Mucosa of descending colon (tissue), 3 donors: ENCODE measurements around the gene CCDC177. TPM values are rescaled to one million over a fixed set of nuclear protein-coding genes. Genes with fewer than 3 reads are reported as not detected.

Experiments
- ATAC-seq: fragments of 200-7000 bp; cut with Tn5 transposase; one replicate; pipeline ENCODE4 v1.9.1; 2020; ENCODE audit warnings: mild to moderate bottlenecking, moderate library complexity
- DNase-seq, 3 donors: peaks; one replicate each; pipeline ENCODE4 v3.0.0-alpha.2; 2020
- H3K36me3 ChIP-seq: fragments of 200-600 bp; one replicate; pipeline ENCODE4 v1.8.0; 2021; ENCODE audit warnings: low read depth, mild to moderate bottlenecking
- H3K4me1 ChIP-seq: fragments of 200-600 bp; one replicate; pipeline ENCODE4 v1.8.0; 2021; ENCODE audit warnings: low read depth, mild to moderate bottlenecking
- H3K4me3 ChIP-seq: fragments of 200-600 bp; one replicate; pipeline ENCODE4 v1.8.0; 2021; ENCODE audit warnings: mild to moderate bottlenecking
- H3K9me3 ChIP-seq: fragments of 200-600 bp; one replicate; pipeline ENCODE4 v1.8.0; 2021; ENCODE audit warnings: mild to moderate bottlenecking
- intact Hi-C, 2 donors: fragments of 100-400 bp; cut with DNase I in 1 of 2; cut with micrococcal nuclease in 1 of 2; formaldehyde crosslinking; loops; one replicate each; pipeline versions ENCODE4 v1.11.0 to v1.11.1; 2022; cut with DNase I, micrococcal nuclease
- total RNA-seq, 3 donors: library from RNA; stranded (reverse); fragmentation: NEBNext Ultra II Directional in 2 of 3; extraction: Animal tissue kit (Norgen Biotek cat#: 25700) in 2 of 3; gene quantifications; one replicate each; pipeline versions ENCODE4 v1.2.1 to v1.2.4, GENCODE V29; 2021 to 2023
- TF ChIP-seq, protein P1 (sequence below): fragments of 200-600 bp; IDR thresholded peaks from one replicate; pipeline ENCODE4 v1.8.0; 2022; ENCODE audit warnings: antibody characterized with exemption, mild to moderate bottlenecking
- donor health status: DM: no; HTN: no; CAD: no; lungs with moderate emphysema.
- donor health status: DM: no; HTN: no; CAD: no.
- donor health status: DM: no; HTN: yes; CAD: no.

CCDC177 gene
- total RNA-seq, 3 donors from 2014 or later: not detected

DNA sequence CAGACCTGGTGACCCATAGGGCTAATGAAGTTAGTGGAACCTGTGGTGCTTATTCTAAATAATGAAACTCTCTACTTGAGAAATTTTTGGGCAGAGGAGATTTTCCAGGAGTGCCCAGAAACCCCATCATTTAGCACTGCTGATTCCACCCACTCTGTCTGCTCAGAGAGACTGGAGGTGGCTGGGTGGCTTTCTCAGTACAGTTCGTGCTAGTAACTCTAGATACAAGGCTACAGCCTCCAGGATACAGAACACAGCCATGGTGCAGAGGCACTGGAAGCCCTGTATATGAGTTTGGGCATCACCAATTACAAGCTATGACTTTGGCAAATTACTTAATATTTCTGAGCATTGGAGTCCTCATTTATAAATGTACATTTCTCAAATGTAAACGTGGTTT, 32.4 kb downstream of the CCDC177 start:
- Histone ChIP-seq H3K9me3 (no peaks in the 10 kb centered on the region), H3K4me3 (no peak overlapping the region), H3K4me1 (no peaks in the 10 kb centered on the region), H3K36me3 (no peaks in the 10 kb centered on the region)
- TF ChIP-seq, protein P1, sequence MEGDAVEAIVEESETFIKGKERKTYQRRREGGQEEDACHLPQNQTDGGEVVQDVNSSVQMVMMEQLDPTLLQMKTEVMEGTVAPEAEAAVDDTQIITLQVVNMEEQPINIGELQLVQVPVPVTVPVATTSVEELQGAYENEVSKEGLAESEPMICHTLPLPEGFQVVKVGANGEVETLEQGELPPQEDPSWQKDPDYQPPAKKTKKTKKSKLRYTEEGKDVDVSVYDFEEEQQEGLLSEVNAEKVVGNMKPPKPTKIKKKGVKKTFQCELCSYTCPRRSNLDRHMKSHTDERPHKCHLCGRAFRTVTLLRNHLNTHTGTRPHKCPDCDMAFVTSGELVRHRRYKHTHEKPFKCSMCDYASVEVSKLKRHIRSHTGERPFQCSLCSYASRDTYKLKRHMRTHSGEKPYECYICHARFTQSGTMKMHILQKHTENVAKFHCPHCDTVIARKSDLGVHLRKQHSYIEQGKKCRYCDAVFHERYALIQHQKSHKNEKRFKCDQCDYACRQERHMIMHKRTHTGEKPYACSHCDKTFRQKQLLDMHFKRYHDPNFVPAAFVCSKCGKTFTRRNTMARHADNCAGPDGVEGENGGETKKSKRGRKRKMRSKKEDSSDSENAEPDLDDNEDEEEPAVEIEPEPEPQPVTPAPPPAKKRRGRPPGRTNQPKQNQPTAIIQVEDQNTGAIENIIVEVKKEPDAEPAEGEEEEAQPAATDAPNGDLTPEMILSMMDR: no peak
- intact Hi-C loops: no loop called here
- no peak for DNase-seq
- no peak for ATAC-seq

DNA sequence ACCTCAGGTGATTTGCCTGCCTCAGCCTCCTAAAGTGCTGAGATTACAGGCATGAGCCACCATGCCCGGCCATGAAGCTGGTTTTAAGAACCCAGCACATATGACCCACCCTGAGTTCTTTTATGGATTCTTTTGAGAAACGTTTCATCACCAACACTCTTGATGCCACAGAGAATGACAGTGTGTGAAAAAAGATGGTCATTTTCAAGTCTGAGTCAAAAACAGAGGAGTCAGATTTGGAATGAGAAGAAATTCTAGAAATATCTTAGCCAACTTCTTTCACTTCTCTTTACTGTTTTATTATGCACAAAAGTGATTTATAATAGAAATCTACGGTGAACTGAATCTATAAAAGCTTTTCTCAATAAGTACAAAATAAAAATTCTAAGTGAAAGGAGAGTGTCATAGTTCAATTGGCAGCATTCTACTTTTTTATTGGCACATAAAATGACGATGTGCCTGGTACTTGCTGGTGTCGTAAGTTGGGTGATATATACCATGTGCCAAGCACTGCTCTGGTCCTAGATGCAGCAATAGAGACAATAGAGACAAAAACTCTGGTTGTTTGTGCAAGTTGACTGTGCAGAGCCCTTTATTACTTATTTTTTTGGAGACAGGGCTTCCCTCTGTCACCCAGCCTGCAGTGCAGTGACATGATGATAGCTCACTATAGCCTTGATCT, 33.9 kb downstream of the CCDC177 start:
- Histone ChIP-seq H3K36me3 (no peaks in the 10 kb centered on the region), H3K9me3 (no peaks in the 10 kb centered on the region), H3K4me1 (no peaks in the 10 kb centered on the region), H3K4me3 (no peak overlapping the region)
- TF ChIP-seq, protein P1: no peak
- intact Hi-C loops: no loop called here
- ATAC-seq (peak; percentile 73), DNase-seq (peak in 1 of 3 donors; percentile 34)

DNA sequence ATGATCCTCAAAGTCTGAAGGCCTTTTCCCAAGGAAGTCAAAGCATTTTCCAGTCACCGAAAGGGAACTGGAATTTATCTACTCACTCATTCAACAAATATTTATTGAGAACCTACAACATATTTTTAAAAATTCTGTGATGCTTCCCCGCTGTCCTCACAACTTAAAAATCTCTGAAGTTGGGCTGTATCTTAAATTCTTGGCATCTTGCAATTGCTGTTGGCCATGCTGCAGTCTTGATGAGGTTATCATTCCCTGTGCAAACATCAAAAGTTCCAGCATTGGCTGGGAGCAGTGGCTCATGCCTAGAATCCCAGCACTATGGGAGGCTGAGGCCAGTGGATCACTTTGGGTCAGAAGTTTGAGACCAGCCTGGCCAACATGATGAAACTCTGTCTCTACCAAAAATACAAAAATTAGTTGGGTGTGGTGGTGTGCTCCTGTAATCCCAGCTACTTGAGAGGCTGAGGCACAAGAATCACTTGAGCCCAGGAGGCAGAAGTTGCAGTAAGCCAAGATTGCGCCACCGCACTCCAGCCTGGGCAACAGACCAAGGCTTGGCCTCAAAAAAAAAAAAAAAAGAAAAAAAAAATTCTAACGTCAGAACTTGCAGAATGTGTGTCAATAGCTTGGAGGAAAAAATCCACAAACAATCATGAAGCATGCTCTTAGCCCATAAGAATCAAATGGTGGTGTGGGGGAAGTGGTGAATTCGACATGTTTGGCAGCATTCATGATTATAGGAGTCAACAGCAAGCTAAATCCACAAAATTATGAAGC, 34.9 kb downstream of the CCDC177 start:
- Histone ChIP-seq H3K9me3 (no peaks in the 10 kb centered on the region), H3K4me3 (no peak overlapping the region), H3K36me3 (no peaks in the 10 kb centered on the region), H3K4me1 (no peaks in the 10 kb centered on the region)
- TF ChIP-seq, protein P1: no peak
- no peak for ATAC-seq
- no peak for DNase-seq
- intact Hi-C loops: no loop called here

DNA sequence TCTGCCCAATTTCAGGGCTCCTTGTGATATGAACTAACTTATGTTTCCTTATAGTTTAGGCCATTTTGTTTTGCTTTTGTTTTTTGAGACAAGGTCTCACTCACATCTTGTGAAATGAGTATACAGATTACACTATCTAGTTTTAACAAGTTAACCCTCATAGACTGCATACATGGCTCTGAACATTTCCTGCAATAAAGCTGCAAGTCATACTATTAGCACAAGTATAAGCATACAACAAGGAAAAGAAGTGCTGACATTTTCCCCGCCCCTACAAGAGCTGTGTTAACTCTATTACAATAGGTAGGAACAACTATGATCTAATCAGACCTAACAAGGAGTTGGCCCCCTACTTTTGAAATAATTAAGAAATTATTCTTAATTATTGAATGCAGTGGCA, 35.9 kb downstream of the CCDC177 start:
- intact Hi-C loops: no loop called here
- no peaks in the 10 kb centered on the region for H3K4me1 ChIP-seq
- DNase-seq: peak in 1 of 3 donors; percentile 20
- no peaks in the 10 kb centered on the region for H3K9me3 ChIP-seq
- no peak overlapping the region for H3K4me3 ChIP-seq
- peak; percentile 74 for ATAC-seq
- TF ChIP-seq, protein P1: no peak
- H3K36me3 ChIP-seq: no peaks in the 10 kb centered on the region

DNA sequence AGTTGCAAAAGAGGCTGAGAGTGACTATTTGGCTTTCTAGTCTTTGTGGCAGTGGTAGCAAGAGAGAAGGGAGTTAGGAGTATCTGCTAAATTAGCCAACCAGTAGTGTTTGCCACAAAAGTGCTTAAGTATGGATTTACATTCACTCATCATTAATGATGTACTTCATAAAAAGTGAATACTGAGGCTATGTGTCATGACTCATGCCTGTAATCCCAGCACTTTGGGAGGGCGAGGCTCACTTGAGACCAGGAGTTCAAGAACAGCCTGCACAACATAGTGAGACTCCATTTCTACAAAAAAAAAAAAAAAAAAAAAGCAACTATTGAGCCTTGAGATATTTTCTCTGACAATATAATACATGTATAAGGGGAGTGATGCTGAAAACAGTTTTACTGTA, 36.8 kb downstream of the CCDC177 start:
- Histone ChIP-seq H3K9me3 (no peaks in the 10 kb centered on the region), H3K36me3 (no peaks in the 10 kb centered on the region), H3K4me3 (no peak overlapping the region), H3K4me1 (no peaks in the 10 kb centered on the region)
- TF ChIP-seq, protein P1: no peak
- intact Hi-C loops: no loop called here
- no peak for DNase-seq
- ATAC-seq: no peak
